Heart right ventricle (tissue), 16 donors: ENCODE data around the gene MEF2D. TPM values are rescaled to one million over a fixed set of nuclear protein-coding genes. Genes with fewer than 3 reads are reported as not detected.

Experiments
- ATAC-seq, 8 donors: fragments of 200-7000 bp; cut with Tn5 transposase; one replicate each; pipeline ENCODE4 v1.9.1; 2020; ENCODE audit warnings: mild to moderate bottlenecking in 8 of 8, moderate library complexity in 8 of 8, moderate number of reproducible peaks in 1 of 8
- DNase-seq, 2 donors: peaks; one replicate each; pipeline ENCODE4 v3.0.0-alpha.2; 2020
- H3K27ac ChIP-seq, 10 donors: fragments of 200-600 bp; sonication (generic) in 2 of 10; one replicate each; pipeline versions ENCODE4 v1.5.0 to v1.8.0; 2020 to 2022; ENCODE audit warnings: mild to moderate bottlenecking in 3 of 10
- H3K27me3 ChIP-seq, 7 donors: fragments of 200-600 bp; one replicate each; pipeline ENCODE4 v1.8.0; 2021 to 2022; ENCODE audit warnings: mild to moderate bottlenecking in 2 of 7
- H3K36me3 ChIP-seq, 9 donors: fragments of 200-600 bp; sonication (generic) in 1 of 9; one replicate each; pipeline versions ENCODE4 v1.5.0 to v1.8.0; 2020 to 2022; ENCODE audit warnings: mild to moderate bottlenecking in 2 of 9
- H3K4me1 ChIP-seq, 9 donors: fragments of 200-600 bp; sonication (generic) in 1 of 9; one replicate each; pipeline versions ENCODE4 v1.5.0 to v1.8.0; 2020 to 2022; ENCODE audit warnings: mild to moderate bottlenecking in 4 of 9
- H3K4me3 ChIP-seq, 10 donors: fragments of 200-600 bp; sonication (generic) in 2 of 10; one replicate each; pipeline versions ENCODE4 v1.5.0 to v1.8.0; 2020 to 2022; ENCODE audit warnings: mild to moderate bottlenecking in 7 of 10, moderate library complexity in 2 of 10
- H3K9me3 ChIP-seq, 11 donors: fragments of 200-600 bp in 10 of 11; sonication (generic) in 2 of 11; one replicate each; pipeline versions ENCODE4 v1.5.0 to v1.8.0; 2013 to 2022; ENCODE audit warnings: mild to moderate bottlenecking in 2 of 11, control low read depth in 1 of 11, moderate library complexity in 1 of 11
- CTCF ChIP-seq, 9 donors: fragments of 200-600 bp; sonication (generic) in 2 of 9; IDR thresholded peaks; one replicate each; pipeline versions ENCODE4 v1.5.0 to v1.8.0; 2021 to 2022; ENCODE audit warnings: antibody characterized with exemption in 9 of 9, mild to moderate bottlenecking in 5 of 9, moderate library complexity in 1 of 9
- WGBS, 2 donors: extraction: QIAGEN DNeasy Blood & Tissue Kit; methylation state at CpG; one replicate each; pipeline ENCODE4 v1.1.7; 2013; ENCODE audit warnings: inconsistent platforms in 1 of 2; 5-methylcytosine and 5-hydroxymethylcytosine counted together
- intact Hi-C, 10 donors: fragments of 100-400 bp; cut with DNase I; formaldehyde crosslinking; loops; one replicate each; pipeline versions ENCODE4 v1.11.1 to v1.14.2; 2022
- polyA plus RNA-seq, 2 donors: library from polyadenylated mRNA; stranded (reverse); fragments of 200-250 nt; gene quantifications; one replicate each; pipeline ENCODE4 v1.2.3, GENCODE V29; 2013
- total RNA-seq, 10 donors: library from RNA; stranded (reverse); fragmentation: NEBNext Ultra II Directional in 3 of 10; extraction: Animal tissue kit (Norgen Biotek cat#: 25700) in 3 of 10; gene quantifications; one replicate each; pipeline versions ENCODE4 v1.2.1 to v1.2.4, GENCODE V29; 2021 to 2023
- donor health status: Arrhythmogenic right ventricular cardiomyopathy.
- donor health status: ischemic (EF 13 %, LVEDD 7.1; RV severe dilation, severe dysfunction).
- donor health status: healthy with polysubstance abuse.
- donor health status: DM: no; HTN: yes; CAD: no.
- donor health status: DM: no; HTN: no; CAD: no.
- donor health status: ischemic (EF 25% LVEDD 6.9; RV normal size, moderate dysfunction).
- donor health status: ischemic (EF 25% LVEDD 5.7; RV mildly dilated, moderate dysfunction).
- donor health status: healthy.
- donor health status: DM: yes; HTN: yes; CAD: no.
- donor health status: Ischemic cardiomyopathy.
- donor health status: ischemic (EF 35%, LVEDD 5.7; RV mildly dilated, moderate dysfunction).
- donor health status: nonischemic (EF 11% LVEDD 7.7; RV severe dilation, severe dysfunction).
- donor health status: DM: yes; HTN: yes; CAD: no.
- donor health status: PGD.
- donor health status: ischemic (EF 29% LVEDD 5.4; RV normal size, mild dysfunction).
- donor health status: nonischemic (EF 23%, LVEDD 6.1; RV moderate dilation, normal function).

MEF2D gene
- total and polyA plus RNA-seq, 12 donors = 31.6 to 127 (median 94.9) TPM

DNA sequence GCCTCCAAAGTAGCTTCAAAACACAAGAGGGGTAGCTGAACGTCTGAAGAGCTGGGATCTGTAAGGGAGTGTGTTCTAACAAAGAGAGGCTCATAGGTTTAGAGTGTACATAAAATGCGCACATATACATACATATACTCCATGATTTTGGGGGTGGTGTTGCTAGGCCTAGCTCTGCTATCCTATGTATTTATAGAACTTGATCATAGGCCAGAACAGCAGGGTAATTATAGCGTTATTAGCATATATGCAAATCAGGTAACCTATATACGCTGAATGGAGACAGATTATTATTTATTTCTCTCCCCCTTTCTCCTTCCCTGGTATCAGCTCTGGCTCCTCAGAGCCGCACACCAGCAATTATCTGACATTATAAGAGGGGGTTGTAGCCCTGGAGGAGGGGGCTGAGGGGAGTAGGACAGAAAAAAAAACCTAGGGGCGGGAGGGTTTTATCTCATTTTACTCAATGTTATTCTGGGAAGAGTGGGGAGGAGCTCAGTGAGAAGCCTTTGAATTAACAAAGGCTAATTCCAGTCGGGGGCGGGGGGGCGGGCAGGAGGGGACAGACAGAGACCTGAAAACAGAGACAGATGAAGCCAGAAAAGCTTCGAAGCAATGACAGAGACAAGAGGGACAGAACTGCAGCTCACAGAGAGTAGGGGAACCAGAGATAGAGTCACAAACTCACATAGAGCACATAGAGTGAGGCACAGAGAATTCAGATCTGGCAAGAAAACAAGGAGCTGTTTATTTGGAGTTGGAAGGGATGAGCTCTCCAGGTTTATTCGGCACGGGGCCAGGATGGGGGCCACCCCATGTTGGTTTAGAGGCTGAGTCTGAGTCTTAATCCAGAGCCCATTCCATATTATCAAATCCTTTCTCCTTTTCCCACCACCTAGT, 68.6 kb downstream of the MEF2D start:
- no peak for TF ChIP-seq CTCF (IDR thresholded peaks at IDR 0.05)
- 30 to 38% methylated on average over 12 of the region's 12 CpGs for WGBS, 2 donors
- no peak for DNase-seq
- Histone ChIP-seq H3K9me3 (no peaks in the 10 kb centered on the region), H3K4me3 (no peak overlapping the region), H3K27me3 (peaks cover 35 to 99% (median 97%) of the 10 kb centered on the region in 7 donors), H3K4me1 (peaks cover 0 to 21% (median 14%) of the 10 kb centered on the region in 9 donors), H3K27ac (no peak overlapping the region), H3K36me3 (no peaks in the 10 kb centered on the region)
- intact Hi-C loops = loop anchor here in 1 of 10 donors (5.0 kb wide), 1 partner anchor 45 kb away; no protein-coding TSS in a partner anchor
- no peak for ATAC-seq

DNA sequence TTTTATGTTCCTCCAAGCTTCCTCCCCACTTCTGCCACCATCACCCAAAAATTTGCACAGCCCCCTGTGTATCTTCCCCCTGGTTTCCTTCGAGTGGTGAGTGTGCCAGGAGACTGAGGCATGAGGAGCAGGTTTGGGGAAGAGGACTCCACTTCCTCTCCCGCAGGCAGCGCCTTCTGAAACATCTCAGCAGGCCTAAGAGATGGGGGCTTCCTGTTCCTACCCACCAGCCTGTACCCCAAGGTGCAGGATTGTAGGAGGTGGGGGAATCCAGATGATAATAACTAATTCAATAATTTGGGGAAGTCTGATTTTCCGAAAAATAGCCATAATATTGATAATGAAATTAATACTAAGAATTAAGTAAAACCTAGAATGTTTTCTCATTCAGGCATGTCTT, 69.2 kb downstream of the MEF2D start:
- ATAC-seq = no peak
- DNase-seq = no peak
- peaks cover 0 to 15% (median 9%) of the 10 kb centered on the region in 9 donors for H3K4me1 ChIP-seq

DNA sequence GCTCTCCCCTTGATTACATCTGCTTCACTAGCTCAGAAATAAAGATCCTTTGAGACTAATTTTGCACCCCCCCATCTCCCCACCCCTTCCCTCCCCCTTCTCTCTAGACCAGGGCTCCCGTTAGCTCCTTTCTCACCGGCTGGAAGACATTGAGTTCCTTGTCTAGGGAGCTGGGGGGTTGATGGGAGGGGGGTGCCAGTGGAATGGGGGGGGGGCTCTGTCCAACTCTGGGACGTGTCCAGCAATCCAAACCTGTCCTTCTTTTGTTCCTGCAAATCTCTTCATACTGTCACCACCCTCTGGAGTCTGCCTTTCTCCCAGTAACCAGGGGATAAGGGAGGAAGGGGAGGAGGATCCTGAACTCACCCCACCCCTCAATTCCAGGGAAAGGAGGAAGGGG, 69.7 kb downstream of the MEF2D start:
- no peak for TF ChIP-seq CTCF (IDR thresholded peaks at IDR 0.05)
- Histone ChIP-seq H3K27ac (no peak overlapping the region), H3K4me1 (peaks cover 0 to 10% (median 6%) of the 10 kb centered on the region in 9 donors), H3K4me3 (no peak overlapping the region), H3K36me3 (no peaks in the 10 kb centered on the region), H3K27me3 (peaks cover 24 to 99% (median 95%) of the 10 kb centered on the region in 7 donors), H3K9me3 (no peaks in the 10 kb centered on the region)
- no peak for ATAC-seq
- no peak for DNase-seq
- intact Hi-C loops = loop anchor here in 1 of 10 donors (5.0 kb wide), 1 partner anchor 44 kb away; no protein-coding TSS in a partner anchor
- WGBS, 2 donors = 17 to 38% methylated on average over 3 of the region's 3 CpGs

More for the DNA sequence above, 69.2 kb downstream of the MEF2D start:
- Histone ChIP-seq H3K27me3 (peaks cover 29 to 99% (median 97%) of the 10 kb centered on the region in 7 donors), H3K27ac (no peak overlapping the region), H3K9me3 (no peaks in the 10 kb centered on the region), H3K36me3 (no peaks in the 10 kb centered on the region), H3K4me3 (no peak overlapping the region)
- 63 to 64% methylated on average over 4 of the region's 4 CpGs for WGBS, 2 donors
- no peak for TF ChIP-seq CTCF (IDR thresholded peaks at IDR 0.05)
- intact Hi-C loops = loop anchor here in 1 of 10 donors (5.0 kb wide), 1 partner anchor 44 kb away; no protein-coding TSS in a partner anchor

DNA sequence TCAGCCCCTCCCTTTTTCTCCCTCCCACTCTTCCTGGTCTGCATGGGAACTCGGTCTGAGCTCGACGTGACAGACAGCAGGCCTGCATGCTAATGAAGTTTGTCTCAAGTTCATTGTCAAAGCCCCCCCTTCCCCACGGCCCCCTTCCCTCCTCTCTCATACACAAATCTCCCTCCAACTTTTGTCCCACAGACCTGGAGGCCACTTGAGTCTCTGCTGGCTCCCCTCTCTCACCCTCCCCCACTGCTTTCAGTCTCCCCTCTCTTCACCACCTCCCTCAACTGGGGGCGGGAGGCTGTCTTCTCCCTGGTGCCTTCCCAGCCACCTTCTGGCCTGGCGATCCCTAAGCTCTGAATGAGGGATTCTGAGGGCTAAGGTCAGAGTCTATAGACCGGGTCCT, 70.3 kb downstream of the MEF2D start:
- peaks cover 18 to 99% (median 93%) of the 10 kb centered on the region in 7 donors for H3K27me3 ChIP-seq
- H3K4me3 ChIP-seq = no peak overlapping the region
- H3K4me1 ChIP-seq = peaks cover 0 to 4% (median under 1%) of the 10 kb centered on the region in 9 donors
- no peaks in the 10 kb centered on the region for H3K36me3 ChIP-seq
- no peaks in the 10 kb centered on the region for H3K9me3 ChIP-seq
- no peak for TF ChIP-seq CTCF (IDR thresholded peaks at IDR 0.05)
- ATAC-seq = no peak
- intact Hi-C loops = loop anchor here in 1 of 10 donors (5.0 kb wide), 1 partner anchor 43 kb away; no protein-coding TSS in a partner anchor
- WGBS, 2 donors = 12 to 15% methylated on average over 7 of the region's 7 CpGs
- no peak overlapping the region for H3K27ac ChIP-seq
- DNase-seq = no peak
